GM12878 (cell line): Measurements from ENCODE around the gene LOXL3. TPM values are rescaled to one million over a fixed set of nuclear protein-coding genes. Genes with fewer than 3 reads are reported as not detected.
A peak's percentile ranks its signal among the peaks of the same experiment; 100 is the strongest.

Experiments
- CBFB ChIP-seq: IDR thresholded peaks from 2 replicates; pipeline ENCODE4 v1.6.1; 2016; ENCODE audit warnings: antibody characterized with exemption, low read depth
- CREB1 ChIP-seq: IDR thresholded peaks from 2 replicates; pipeline ENCODE4 v1.6.1; 2012; ENCODE audit warnings: low read depth, mild to moderate bottlenecking, inconsistent platforms
- ELK1 ChIP-seq: IDR thresholded peaks from 2 replicates; pipeline ENCODE4 v1.6.1; 2012; ENCODE audit warnings: low read depth, low read length, improper control_type of control experiment
- MTA3 ChIP-seq: IDR thresholded peaks from 2 replicates; pipeline ENCODE4 v1.6.1; 2012; ENCODE audit warnings: low read length, inconsistent platforms, borderline replicate concordance
- MYB ChIP-seq: fragments of 150-350 bp; IDR thresholded peaks from 2 replicates; pipeline ENCODE4 v1.6.1; 2014; ENCODE audit warnings: mild to moderate bottlenecking, low read depth, low read length, borderline replicate concordance
- MYC ChIP-seq: IDR thresholded peaks from 2 replicates; pipeline ENCODE4 v1.6.1; 2011; ENCODE audit warnings: mild to moderate bottlenecking, low read length, moderate library complexity, inconsistent platforms; ENCODE audit not compliant: insufficient read depth, insufficient replicate concordance, insufficient read length, severe bottlenecking
- POLR2AphosphoS5 ChIP-seq: IDR thresholded peaks from 2 replicates; pipeline ENCODE4 v1.6.1; 2011; ENCODE audit warnings: mild to moderate bottlenecking, low read length, inconsistent platforms
- RCOR1 ChIP-seq: conservative IDR thresholded peaks from 2 replicates; pipeline ENCODE4 v1.6.1; 2012; ENCODE audit warnings: low read depth, low read length, improper control_type of control experiment
- SMC3 ChIP-seq: IDR thresholded peaks from 2 replicates; pipeline ENCODE4 v1.6.1; 2011; ENCODE audit warnings: low read length, improper control_type of control experiment, borderline replicate concordance
- SP1 ChIP-seq: IDR thresholded peaks from one replicate; pipeline ENCODE4 v1.6.1; 2011; ENCODE audit warnings: low read depth, low read length
- SRF ChIP-seq, 2 experiments: IDR thresholded peaks; 2 replicates each; pipeline ENCODE4 v1.6.1; 2011; ENCODE audit warnings: low read depth in 2 of 2, low read length in 2 of 2, mild to moderate bottlenecking in 1 of 2, moderate library complexity in 1 of 2
- SUZ12 ChIP-seq: fragments of 200-600 bp; sonication (generic); IDR thresholded peaks from one replicate; pipeline ENCODE4 v1.6.1; 2018; ENCODE audit warnings: antibody characterized with exemption, mild to moderate bottlenecking; ENCODE audit not compliant: unreplicated experiment
- TCF3 ChIP-seq: IDR thresholded peaks from 2 replicates; pipeline ENCODE4 v1.6.1; 2012; ENCODE audit warnings: low read depth, mild to moderate bottlenecking, low read length, borderline replicate concordance; ENCODE audit not compliant: insufficient read depth
- WRNIP1 ChIP-seq: IDR thresholded peaks from 2 replicates; pipeline ENCODE4 v1.6.1; 2011; ENCODE audit warnings: low read depth, low read length, improper control_type of control experiment, borderline replicate concordance
- ZNF207 ChIP-seq: fragments of 450-650 bp; IDR thresholded peaks from 2 replicates; pipeline ENCODE4 v1.6.1; 2014; ENCODE audit warnings: antibody characterized with exemption, mild to moderate bottlenecking, borderline replicate concordance
- ZNF592 ChIP-seq: fragments of 450-650 bp; IDR thresholded peaks from 2 replicates; pipeline ENCODE4 v1.6.1; 2017; ENCODE audit warnings: mild to moderate bottlenecking, moderate library complexity
- ZNF622 ChIP-seq: fragments of 450-650 bp; IDR thresholded peaks from 2 replicates; pipeline ENCODE4 v1.6.1; 2017; ENCODE audit warnings: mild to moderate bottlenecking, inconsistent platforms
- polyA plus RNA-seq, 11 experiments: library from polyadenylated mRNA; depleted of rRNA in 4 of 11; unstranded in 6 of 11; stranded (reverse) in 5 of 11; fragments of >200 nt; fragmentation: Nextera tagmentation in 4 of 11; fragmentation: Illumina TruSeq in 1 of 11; extraction: Ambion mirVana in 4 of 11; extraction: Trizol in 1 of 11; gene quantifications; 1 replicate in 1 of 11; 2 replicates in 10 of 11; pipeline versions ENCODE4 v1.2.1 to v1.2.3, GENCODE V29; 2011 to 2016; ENCODE audit warnings: inconsistent platforms in 2 of 11, missing spikeins in 2 of 11, low read depth in 1 of 11
- total RNA-seq, 4 experiments: library from RNA; depleted of rRNA in 3 of 4; stranded (reverse); fragments of >200 nt in 3 of 4; fragmentation: Illumina TruSeq in 1 of 4; extraction: Trizol in 1 of 4; gene quantifications; 2 replicates each; pipeline versions ENCODE4 v1.2.1 to v1.2.3, GENCODE V29; 2013 to 2021
- TF ChIP-seq, protein P1 (sequence below): fragments of 450-650 bp; IDR thresholded peaks from 2 replicates; pipeline ENCODE4 v1.6.1; 2017; ENCODE audit warnings: antibody characterized with exemption, mild to moderate bottlenecking, moderate library complexity
- TF ChIP-seq, protein P2 (sequence below): fragments of 450-650 bp; conservative IDR thresholded peaks from 2 replicates; pipeline ENCODE4 v1.6.1; 2017; ENCODE audit warnings: mild to moderate bottlenecking, moderate library complexity

LOXL3 gene
- total and polyA plus RNA-seq, 10 of the 15 experiments (the other 5 are each of a cell fraction or from before 2014, with no cell fraction given) = 6.2 to 40.9 (median 23.3) TPM

GRCh38 chr2:74529357-74530238, 24.1 kb downstream of the LOXL3 start, which contains the start of the genes AUP1 and HTRA2 (continued):
- no peak for TF ChIP-seq TCF3
- TF ChIP-seq MYC = no peak
- no peak for TF ChIP-seq SUZ12
- TF ChIP-seq, protein P1, sequence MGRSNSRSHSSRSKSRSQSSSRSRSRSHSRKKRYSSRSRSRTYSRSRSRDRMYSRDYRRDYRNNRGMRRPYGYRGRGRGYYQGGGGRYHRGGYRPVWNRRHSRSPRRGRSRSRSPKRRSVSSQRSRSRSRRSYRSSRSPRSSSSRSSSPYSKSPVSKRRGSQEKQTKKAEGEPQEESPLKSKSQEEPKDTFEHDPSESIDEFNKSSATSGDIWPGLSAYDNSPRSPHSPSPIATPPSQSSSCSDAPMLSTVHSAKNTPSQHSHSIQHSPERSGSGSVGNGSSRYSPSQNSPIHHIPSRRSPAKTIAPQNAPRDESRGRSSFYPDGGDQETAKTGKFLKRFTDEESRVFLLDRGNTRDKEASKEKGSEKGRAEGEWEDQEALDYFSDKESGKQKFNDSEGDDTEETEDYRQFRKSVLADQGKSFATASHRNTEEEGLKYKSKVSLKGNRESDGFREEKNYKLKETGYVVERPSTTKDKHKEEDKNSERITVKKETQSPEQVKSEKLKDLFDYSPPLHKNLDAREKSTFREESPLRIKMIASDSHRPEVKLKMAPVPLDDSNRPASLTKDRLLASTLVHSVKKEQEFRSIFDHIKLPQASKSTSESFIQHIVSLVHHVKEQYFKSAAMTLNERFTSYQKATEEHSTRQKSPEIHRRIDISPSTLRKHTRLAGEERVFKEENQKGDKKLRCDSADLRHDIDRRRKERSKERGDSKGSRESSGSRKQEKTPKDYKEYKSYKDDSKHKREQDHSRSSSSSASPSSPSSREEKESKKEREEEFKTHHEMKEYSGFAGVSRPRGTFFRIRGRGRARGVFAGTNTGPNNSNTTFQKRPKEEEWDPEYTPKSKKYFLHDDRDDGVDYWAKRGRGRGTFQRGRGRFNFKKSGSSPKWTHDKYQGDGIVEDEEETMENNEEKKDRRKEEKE = no peak
- TF ChIP-seq, protein P2, sequence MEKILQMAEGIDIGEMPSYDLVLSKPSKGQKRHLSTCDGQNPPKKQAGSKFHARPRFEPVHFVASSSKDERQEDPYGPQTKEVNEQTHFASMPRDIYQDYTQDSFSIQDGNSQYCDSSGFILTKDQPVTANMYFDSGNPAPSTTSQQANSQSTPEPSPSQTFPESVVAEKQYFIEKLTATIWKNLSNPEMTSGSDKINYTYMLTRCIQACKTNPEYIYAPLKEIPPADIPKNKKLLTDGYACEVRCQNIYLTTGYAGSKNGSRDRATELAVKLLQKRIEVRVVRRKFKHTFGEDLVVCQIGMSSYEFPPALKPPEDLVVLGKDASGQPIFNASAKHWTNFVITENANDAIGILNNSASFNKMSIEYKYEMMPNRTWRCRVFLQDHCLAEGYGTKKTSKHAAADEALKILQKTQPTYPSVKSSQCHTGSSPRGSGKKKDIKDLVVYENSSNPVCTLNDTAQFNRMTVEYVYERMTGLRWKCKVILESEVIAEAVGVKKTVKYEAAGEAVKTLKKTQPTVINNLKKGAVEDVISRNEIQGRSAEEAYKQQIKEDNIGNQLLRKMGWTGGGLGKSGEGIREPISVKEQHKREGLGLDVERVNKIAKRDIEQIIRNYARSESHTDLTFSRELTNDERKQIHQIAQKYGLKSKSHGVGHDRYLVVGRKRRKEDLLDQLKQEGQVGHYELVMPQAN = peak; percentile 65; the same call in 1 of the 2 replicates
- TF ChIP-seq SMC3 = no peak
- TF ChIP-seq RCOR1 = no peak
- 0 out of 2 replicates have a peak, but pooled peaks have one; percentile 52 for TF ChIP-seq ZNF207
- no peak for TF ChIP-seq MTA3
- no peak for TF ChIP-seq CREB1
- no peak for TF ChIP-seq WRNIP1
- no peak for TF ChIP-seq ZNF592
- no peak for TF ChIP-seq ZNF622
- peak; percentile 86 for TF ChIP-seq POLR2AphosphoS5
- peak in 1 of 2 experiments; percentile 53; a peak in 1 of 4 replicates for TF ChIP-seq SRF (IDR thresholded peaks at IDR 0.05; ENCODE audit: low read depth in 2 of 2, low read length in 2 of 2)
- TF ChIP-seq ELK1 = peak; percentile 61; the same call in 1 of the 2 replicates
- TF ChIP-seq MYB = no peak
- peak; percentile 77; the same call in 1 of the 2 replicates for TF ChIP-seq CBFB
- TF ChIP-seq SP1 = peak; percentile 53
